H1 (cell line): ENCODE data around the gene CHST2. TPM values are rescaled to one million over a fixed set of nuclear protein-coding genes. Genes with fewer than 3 reads are reported as not detected.

Source experiments
- polyA plus RNA-seq, 7 experiments: library from polyadenylated mRNA; depleted of rRNA in 3 of 7; stranded (reverse) in 5 of 7; unstranded in 2 of 7; fragments of >200 nt in 5 of 7; fragments of 200-250 nt in 2 of 7; gene quantifications; 1 replicate in 5 of 7; 2 replicates in 1 of 7; 4 replicates in 1 of 7; pipeline versions ENCODE4 v1.2.1 to v1.2.3, GENCODE V29; 2011 to 2013; ENCODE audit warnings: missing spikeins in 2 of 7, mixed read lengths in 2 of 7
- total RNA-seq: library from RNA; stranded (reverse); fragmentation: NEBNext Ultra II Directional; extraction: Animal tissue kit (Norgen Biotek cat#: 25700); gene quantifications from 2 replicates; pipeline ENCODE4 v1.2.1, GENCODE V29; 2021
- TF ChIP-seq, protein P1 (sequence below): fragments of 300-600 bp; sonication (generic); IDR thresholded peaks from 2 replicates; pipeline ENCODE4 v1.7.1; 2012; ENCODE audit warnings: low read length, moderate library complexity, mild to moderate bottlenecking, inconsistent platforms; ENCODE audit not compliant: insufficient replicate concordance

CHST2 gene
- total and polyA plus RNA-seq, 2 of the 8 experiments (the other 6 are each of a cell fraction or from before 2014, with no cell fraction given) = 3.2 to 15.1 TPM

DNA sequence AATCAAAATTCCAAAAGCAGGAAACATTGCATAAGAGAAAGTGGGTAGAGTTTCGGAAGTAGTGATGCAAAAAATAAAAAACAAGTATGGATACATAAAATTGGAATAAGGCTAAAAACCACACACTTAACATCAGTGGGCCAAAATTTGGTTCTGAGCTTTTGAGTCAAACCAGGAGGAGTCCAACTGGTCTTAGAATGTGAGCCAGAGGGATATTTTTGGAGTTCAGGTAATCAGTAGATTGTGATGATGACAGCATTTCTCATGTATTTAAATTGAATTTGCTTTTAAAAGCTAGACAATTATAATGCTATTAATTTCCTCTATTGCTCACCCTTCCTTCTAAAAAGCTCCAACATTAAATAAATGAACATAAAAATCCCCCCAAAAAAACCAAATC is 38.2 kb upstream of the CHST2 start (continued):
- TF ChIP-seq, protein P1, sequence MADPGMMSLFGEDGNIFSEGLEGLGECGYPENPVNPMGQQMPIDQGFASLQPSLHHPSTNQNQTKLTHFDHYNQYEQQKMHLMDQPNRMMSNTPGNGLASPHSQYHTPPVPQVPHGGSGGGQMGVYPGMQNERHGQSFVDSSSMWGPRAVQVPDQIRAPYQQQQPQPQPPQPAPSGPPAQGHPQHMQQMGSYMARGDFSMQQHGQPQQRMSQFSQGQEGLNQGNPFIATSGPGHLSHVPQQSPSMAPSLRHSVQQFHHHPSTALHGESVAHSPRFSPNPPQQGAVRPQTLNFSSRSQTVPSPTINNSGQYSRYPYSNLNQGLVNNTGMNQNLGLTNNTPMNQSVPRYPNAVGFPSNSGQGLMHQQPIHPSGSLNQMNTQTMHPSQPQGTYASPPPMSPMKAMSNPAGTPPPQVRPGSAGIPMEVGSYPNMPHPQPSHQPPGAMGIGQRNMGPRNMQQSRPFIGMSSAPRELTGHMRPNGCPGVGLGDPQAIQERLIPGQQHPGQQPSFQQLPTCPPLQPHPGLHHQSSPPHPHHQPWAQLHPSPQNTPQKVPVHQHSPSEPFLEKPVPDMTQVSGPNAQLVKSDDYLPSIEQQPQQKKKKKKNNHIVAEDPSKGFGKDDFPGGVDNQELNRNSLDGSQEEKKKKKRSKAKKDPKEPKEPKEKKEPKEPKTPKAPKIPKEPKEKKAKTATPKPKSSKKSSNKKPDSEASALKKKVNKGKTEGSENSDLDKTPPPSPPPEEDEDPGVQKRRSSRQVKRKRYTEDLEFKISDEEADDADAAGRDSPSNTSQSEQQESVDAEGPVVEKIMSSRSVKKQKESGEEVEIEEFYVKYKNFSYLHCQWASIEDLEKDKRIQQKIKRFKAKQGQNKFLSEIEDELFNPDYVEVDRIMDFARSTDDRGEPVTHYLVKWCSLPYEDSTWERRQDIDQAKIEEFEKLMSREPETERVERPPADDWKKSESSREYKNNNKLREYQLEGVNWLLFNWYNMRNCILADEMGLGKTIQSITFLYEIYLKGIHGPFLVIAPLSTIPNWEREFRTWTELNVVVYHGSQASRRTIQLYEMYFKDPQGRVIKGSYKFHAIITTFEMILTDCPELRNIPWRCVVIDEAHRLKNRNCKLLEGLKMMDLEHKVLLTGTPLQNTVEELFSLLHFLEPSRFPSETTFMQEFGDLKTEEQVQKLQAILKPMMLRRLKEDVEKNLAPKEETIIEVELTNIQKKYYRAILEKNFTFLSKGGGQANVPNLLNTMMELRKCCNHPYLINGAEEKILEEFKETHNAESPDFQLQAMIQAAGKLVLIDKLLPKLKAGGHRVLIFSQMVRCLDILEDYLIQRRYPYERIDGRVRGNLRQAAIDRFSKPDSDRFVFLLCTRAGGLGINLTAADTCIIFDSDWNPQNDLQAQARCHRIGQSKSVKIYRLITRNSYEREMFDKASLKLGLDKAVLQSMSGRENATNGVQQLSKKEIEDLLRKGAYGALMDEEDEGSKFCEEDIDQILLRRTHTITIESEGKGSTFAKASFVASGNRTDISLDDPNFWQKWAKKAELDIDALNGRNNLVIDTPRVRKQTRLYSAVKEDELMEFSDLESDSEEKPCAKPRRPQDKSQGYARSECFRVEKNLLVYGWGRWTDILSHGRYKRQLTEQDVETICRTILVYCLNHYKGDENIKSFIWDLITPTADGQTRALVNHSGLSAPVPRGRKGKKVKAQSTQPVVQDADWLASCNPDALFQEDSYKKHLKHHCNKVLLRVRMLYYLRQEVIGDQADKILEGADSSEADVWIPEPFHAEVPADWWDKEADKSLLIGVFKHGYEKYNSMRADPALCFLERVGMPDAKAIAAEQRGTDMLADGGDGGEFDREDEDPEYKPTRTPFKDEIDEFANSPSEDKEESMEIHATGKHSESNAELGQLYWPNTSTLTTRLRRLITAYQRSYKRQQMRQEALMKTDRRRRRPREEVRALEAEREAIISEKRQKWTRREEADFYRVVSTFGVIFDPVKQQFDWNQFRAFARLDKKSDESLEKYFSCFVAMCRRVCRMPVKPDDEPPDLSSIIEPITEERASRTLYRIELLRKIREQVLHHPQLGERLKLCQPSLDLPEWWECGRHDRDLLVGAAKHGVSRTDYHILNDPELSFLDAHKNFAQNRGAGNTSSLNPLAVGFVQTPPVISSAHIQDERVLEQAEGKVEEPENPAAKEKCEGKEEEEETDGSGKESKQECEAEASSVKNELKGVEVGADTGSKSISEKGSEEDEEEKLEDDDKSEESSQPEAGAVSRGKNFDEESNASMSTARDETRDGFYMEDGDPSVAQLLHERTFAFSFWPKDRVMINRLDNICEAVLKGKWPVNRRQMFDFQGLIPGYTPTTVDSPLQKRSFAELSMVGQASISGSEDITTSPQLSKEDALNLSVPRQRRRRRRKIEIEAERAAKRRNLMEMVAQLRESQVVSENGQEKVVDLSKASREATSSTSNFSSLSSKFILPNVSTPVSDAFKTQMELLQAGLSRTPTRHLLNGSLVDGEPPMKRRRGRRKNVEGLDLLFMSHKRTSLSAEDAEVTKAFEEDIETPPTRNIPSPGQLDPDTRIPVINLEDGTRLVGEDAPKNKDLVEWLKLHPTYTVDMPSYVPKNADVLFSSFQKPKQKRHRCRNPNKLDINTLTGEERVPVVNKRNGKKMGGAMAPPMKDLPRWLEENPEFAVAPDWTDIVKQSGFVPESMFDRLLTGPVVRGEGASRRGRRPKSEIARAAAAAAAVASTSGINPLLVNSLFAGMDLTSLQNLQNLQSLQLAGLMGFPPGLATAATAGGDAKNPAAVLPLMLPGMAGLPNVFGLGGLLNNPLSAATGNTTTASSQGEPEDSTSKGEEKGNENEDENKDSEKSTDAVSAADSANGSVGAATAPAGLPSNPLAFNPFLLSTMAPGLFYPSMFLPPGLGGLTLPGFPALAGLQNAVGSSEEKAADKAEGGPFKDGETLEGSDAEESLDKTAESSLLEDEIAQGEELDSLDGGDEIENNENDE = no peak
- TF ChIP-seq, all 59 proteins: peak for 0
